HepG2 (cell line): ENCODE data around the gene EEFSEC. TPM values are rescaled to one million over a fixed set of nuclear protein-coding genes. Genes with fewer than 3 reads are reported as not detected.

Source experiments
- ARID5B ChIP-seq: IDR thresholded peaks from 2 replicates; pipeline ENCODE4 v1.4.0; 2020; ENCODE audit warnings: mild to moderate bottlenecking, missing genetic modification reagents
- CCAR2 ChIP-seq: fragments of 200-400 bp; formaldehyde crosslinking; optimal IDR thresholded peaks from 2 replicates; pipeline ENCODE3; 2018; ENCODE audit warnings: low read depth, mild to moderate bottlenecking, low read length, moderate library complexity
- CREM ChIP-seq, 2 experiments: sonication (generic) in 1 of 2; formaldehyde crosslinking in 1 of 2; IDR thresholded peaks; 2 replicates each; pipeline versions ENCODE4 v1.4.0 to v1.6.1; 2016 to 2020; ENCODE audit warnings: antibody characterized with exemption in 1 of 2, mild to moderate bottlenecking in 1 of 2, missing genetic modification reagents in 1 of 2
- IRF2 ChIP-seq: IDR thresholded peaks from 2 replicates; pipeline ENCODE4 v1.6.1; 2018; ENCODE audit warnings: missing genetic modification reagents, missing compliant biosample characterization
- LRRFIP1 ChIP-seq: sonication (generic); formaldehyde crosslinking; conservative IDR thresholded peaks from 2 replicates; pipeline ENCODE4 v1.4.0; 2020; ENCODE audit warnings: missing genetic modification reagents
- MIXL1 ChIP-seq: IDR thresholded peaks from 2 replicates; pipeline ENCODE4 v1.6.1; 2016
- NFATC3 ChIP-seq: sonication (generic); formaldehyde crosslinking; IDR thresholded peaks from 2 replicates; pipeline ENCODE4 v1.5.1; 2020; ENCODE audit warnings: mild to moderate bottlenecking, missing genetic modification reagents
- ZFP91 ChIP-seq: sonication (generic); formaldehyde crosslinking; IDR thresholded peaks from 2 replicates; pipeline ENCODE4 v1.9.0; 2022; ENCODE audit warnings: missing genetic modification reagents, mild to moderate bottlenecking, borderline replicate concordance
- ZNF557 ChIP-seq: sonication (generic); formaldehyde crosslinking; IDR thresholded peaks from 2 replicates; pipeline ENCODE4 v1.4.0; 2020; ENCODE audit warnings: missing genetic modification reagents
- ZNF574 ChIP-seq: sonication (generic); formaldehyde crosslinking; IDR thresholded peaks from 2 replicates; pipeline ENCODE4 v1.4.0; 2020; ENCODE audit warnings: missing genetic modification reagents
- ZNF629 ChIP-seq: sonication (generic); formaldehyde crosslinking; conservative IDR thresholded peaks from 2 replicates; pipeline ENCODE4 v1.5.0; 2020; ENCODE audit warnings: missing genetic modification reagents
- ZNF691 ChIP-seq: sonication (generic); formaldehyde crosslinking; IDR thresholded peaks from 2 replicates; pipeline ENCODE4 v1.4.0; 2020; ENCODE audit warnings: missing genetic modification reagents, low read depth, mild to moderate bottlenecking, borderline replicate concordance
- ZNF703 ChIP-seq: sonication (generic); formaldehyde crosslinking; IDR thresholded peaks from 2 replicates; pipeline ENCODE4 v1.5.1; 2020; ENCODE audit warnings: missing genetic modification reagents, mild to moderate bottlenecking, moderate library complexity, borderline replicate concordance
- polyA plus RNA-seq, 8 experiments: library from polyadenylated mRNA; depleted of rRNA in 3 of 8; stranded (reverse) in 7 of 8; unstranded in 1 of 8; fragments of >200 nt; fragmentation: Illumina TruSeq in 4 of 8; extraction: Trizol in 4 of 8; gene quantifications; 2 replicates each; pipeline versions ENCODE4 v1.2.1 to v1.2.3, GENCODE V29; 2011 to 2016; ENCODE audit warnings: low read depth in 4 of 8, missing spikeins in 1 of 8, mixed read lengths in 1 of 8; ENCODE audit not compliant: insufficient read depth in 1 of 8
- total RNA-seq, 5 experiments: library from RNA; depleted of rRNA; stranded (reverse); fragments of >200 nt; fragmentation: Illumina TruSeq; extraction: Trizol; gene quantifications; 2 replicates each; pipeline ENCODE4 v1.2.3, GENCODE V29; 2016; ENCODE audit warnings: low read depth in 1 of 5

Gene EEFSEC
- total and polyA plus RNA-seq, 2 of the 13 experiments (the other 11 are each of a cell fraction or from before 2014, with no cell fraction given): 6.4 to 24.2 TPM

GRCh38 chr3:128151758-128152274, 1.5 kb upstream of the EEFSEC start (continued):
- TF ChIP-seq ZNF574 (peak; percentile 52), IRF2 (CRISPR knock-in tag) (peak; percentile 57; the same call in 1 of the 2 replicates), ZNF703 (CRISPR knock-in tag) (no peak), ARID5B (CRISPR knock-in tag) (peak; percentile 87), ZNF691 (peak; percentile 59; the same call in 1 of the 2 replicates), CREM (IDR thresholded peaks at IDR 0.05) (peak; percentile 65; the same call in 1 of the 2 replicates), CREM (CRISPR knock-in tag; IDR thresholded peaks at IDR 0.05) (no peak), NFATC3 (no peak), LRRFIP1 (CRISPR knock-in tag) (no peak), ZFP91 (CRISPR knock-in tag) (peak; percentile 37; the same call in 1 of the 2 replicates), CCAR2 (no peak), ZNF629 (CRISPR knock-in tag) (peak; percentile 36; the same call in 1 of the 2 replicates), MIXL1 (peak; percentile 85), ZNF557 (CRISPR knock-in tag) (0 out of 2 replicates have a peak, but pooled peaks have one; percentile 84)
